ENCODE results near the gene SIAH3. TPM values are rescaled to one million over a fixed set of nuclear protein-coding genes. Genes with fewer than 3 reads are reported as not detected.

The SIAH3 gene
- total and polyA plus RNA-seq, 3 donors from 2014 or later = 0.19 to 0.47 (median 0.36) TPM

DNA sequence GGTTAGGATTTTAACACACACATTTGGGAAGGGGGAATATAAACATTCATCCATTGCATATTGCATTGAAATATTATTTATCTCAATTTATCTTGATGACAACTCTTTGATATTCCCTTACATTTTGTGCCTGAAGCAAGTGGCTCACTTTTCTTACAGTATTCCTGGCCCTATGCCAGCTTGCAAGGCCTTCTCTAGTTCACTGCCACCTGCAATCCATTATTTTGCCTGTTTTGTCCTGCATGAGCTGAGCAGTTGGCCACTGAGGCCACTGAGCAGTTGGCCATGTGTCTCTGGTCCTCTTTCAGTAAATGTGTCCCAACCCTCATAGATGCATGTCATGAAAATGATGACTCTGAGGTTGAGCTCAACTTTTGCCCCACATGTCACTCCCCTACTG lies 99.7 kb downstream of the SIAH3 start:
- no peak overlapping the region for H3K27ac ChIP-seq
- intact Hi-C loops (cut with DNase I; ENCODE audit: low total_unique reads) = no loop called here
- no peaks in the 10 kb centered on the region for H3K27me3 ChIP-seq
- TF ChIP-seq POLR2A (IDR thresholded peaks at IDR 0.05) = no peak
- no peak for TF ChIP-seq CTCF (IDR thresholded peaks at IDR 0.05)
- no peak overlapping the region for H3K4me3 ChIP-seq
- no peaks in the 10 kb centered on the region for H3K36me3 ChIP-seq (ENCODE audit: low read depth, missing control alignments)
- DNase-seq = no peak
- peaks cover 4% of the 10 kb centered on the region for H3K4me1 ChIP-seq
- no peaks in the 10 kb centered on the region for H3K9me3 ChIP-seq

- TF ChIP-seq CTCF (IDR thresholded peaks at IDR 0.05) = no peak
- TF ChIP-seq POLR2A (IDR thresholded peaks at IDR 0.05) = no peak
- intact Hi-C loops (cut with DNase I; ENCODE audit: low total_unique reads) = no loop called here
- Histone ChIP-seq H3K27ac (no peak overlapping the region), H3K4me1 (peaks cover 4% of the 10 kb centered on the region), H3K36me3 (ENCODE audit: low read depth, missing control alignments) (no peaks in the 10 kb centered on the region), H3K9me3 (no peaks in the 10 kb centered on the region), H3K4me3 (no peak overlapping the region), H3K27me3 (no peaks in the 10 kb centered on the region)
- no peak for DNase-seq
- WGBS, 2 donors = 87 to 94% methylated on average over 3 of the region's 3 CpGs
These were observed 101.0 kb downstream of the SIAH3 start for GRCh38 chr13:45750566-45750965.

DNA sequence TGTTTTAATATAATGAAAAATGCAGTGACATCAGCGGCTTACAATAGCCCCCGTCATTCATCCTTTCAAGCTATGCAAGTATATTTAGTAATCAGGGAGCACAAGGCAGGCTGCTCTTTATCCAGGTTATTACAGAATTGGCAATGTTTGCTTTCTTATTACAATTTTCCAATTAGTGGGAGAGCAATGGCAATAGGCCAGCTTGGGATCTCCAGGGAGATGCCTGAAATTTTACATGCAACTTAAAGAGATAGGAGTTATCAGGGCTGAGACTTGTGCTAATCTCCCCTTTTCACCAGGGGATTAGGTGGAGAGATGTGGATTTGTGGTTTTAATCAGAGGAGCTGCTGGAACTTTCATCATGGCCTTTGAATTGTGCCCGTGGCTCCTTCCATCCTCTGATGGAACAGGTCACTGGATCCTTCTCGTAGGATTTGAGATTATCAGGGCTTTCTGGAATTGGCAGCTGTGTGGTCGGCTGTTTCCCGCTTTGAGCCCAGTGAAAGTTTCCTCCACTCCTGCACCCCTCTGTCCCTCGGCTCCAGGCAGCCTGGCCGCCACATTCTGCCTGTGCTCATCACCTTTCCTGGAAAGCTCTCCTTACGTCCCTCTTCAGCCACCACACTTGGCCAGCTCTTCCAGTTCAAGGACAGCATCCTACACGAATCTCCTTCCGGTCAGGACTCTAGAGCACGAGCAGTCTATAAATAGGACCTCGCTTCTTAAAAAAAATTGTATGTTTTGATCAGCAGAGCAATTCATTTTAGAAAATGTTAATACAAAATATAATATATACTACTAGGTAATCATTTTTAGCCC lies 102.4 kb downstream of the SIAH3 start:
- H3K27ac ChIP-seq = no peak overlapping the region
- 39 to 43% methylated on average over 13 of the region's 13 CpGs for WGBS, 2 donors
- DNase-seq = no peak

DNA sequence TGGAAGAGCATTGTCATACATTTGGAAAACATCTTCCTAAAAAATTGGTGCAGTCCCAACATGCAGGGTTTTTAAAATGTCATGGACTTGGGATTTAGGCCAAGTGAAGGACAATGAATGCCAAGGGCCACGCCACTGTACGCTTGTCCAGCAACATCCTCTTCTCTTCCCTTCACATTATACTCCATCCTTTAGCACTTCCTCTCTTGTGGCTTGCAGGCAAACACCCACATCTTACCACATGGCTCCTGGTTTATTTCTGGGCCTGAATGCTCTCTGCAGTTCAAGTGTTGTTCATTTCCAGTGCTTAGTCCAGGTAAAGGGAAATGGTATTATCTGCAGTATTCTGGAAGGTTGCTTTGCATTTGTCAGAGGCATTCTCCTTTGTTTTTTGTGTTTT lies 104.5 kb downstream of the SIAH3 start:
- Histone ChIP-seq H3K9me3 (no peaks in the 10 kb centered on the region), H3K27me3 (no peaks in the 10 kb centered on the region), H3K36me3 (ENCODE audit: low read depth, missing control alignments) (no peaks in the 10 kb centered on the region), H3K27ac (no peak overlapping the region), H3K4me3 (no peak overlapping the region), H3K4me1 (peaks cover 4% of the 10 kb centered on the region)
- intact Hi-C loops (cut with DNase I; ENCODE audit: low total_unique reads) = no loop called here
- 75 to 87% methylated on average over 2 of the region's 2 CpGs for WGBS, 2 donors
- TF ChIP-seq POLR2A (IDR thresholded peaks at IDR 0.05) = no peak
- no peak for TF ChIP-seq CTCF (IDR thresholded peaks at IDR 0.05)
- DNase-seq = no peak

More for the DNA sequence above, 102.4 kb downstream of the SIAH3 start:
- Histone ChIP-seq H3K4me3 (no peak overlapping the region), H3K9me3 (no peaks in the 10 kb centered on the region), H3K27me3 (no peaks in the 10 kb centered on the region), H3K36me3 (ENCODE audit: low read depth, missing control alignments) (no peaks in the 10 kb centered on the region), H3K4me1 (peaks cover 4% of the 10 kb centered on the region)
- intact Hi-C loops (cut with DNase I; ENCODE audit: low total_unique reads) = no loop called here
- TF ChIP-seq CTCF (IDR thresholded peaks at IDR 0.05) (no peak), POLR2A (IDR thresholded peaks at IDR 0.05) (no peak)

DNA sequence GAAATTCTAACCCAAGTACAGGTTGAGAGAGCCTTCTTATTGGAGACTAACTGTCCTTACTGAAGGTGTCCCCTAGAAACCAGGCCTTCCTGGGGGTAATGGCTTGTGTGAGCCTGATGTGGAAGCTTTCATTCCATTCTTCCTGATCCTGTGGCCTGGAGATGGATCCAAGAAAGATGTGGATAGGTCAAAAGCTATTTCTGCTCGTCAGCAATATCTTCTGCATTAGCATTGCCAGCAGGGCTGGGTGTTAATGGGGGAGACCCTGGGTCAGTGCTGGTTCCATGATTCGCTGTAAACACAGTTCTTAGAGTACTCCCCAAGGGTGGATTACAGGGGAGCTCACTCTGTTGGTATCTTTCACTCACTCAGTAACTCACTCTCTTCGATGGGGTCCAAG lies 106.6 kb downstream of the SIAH3 start:
- TF ChIP-seq CTCF (IDR thresholded peaks at IDR 0.05) = no peak
- no peak for TF ChIP-seq POLR2A (IDR thresholded peaks at IDR 0.05)
- H3K27ac ChIP-seq = no peak overlapping the region
- no peaks in the 10 kb centered on the region for H3K36me3 ChIP-seq (ENCODE audit: low read depth, missing control alignments)
- intact Hi-C loops (cut with DNase I; ENCODE audit: low total_unique reads) = no loop called here
- H3K9me3 ChIP-seq = no peaks in the 10 kb centered on the region
- WGBS, 2 donors = 81 to 89% methylated on average over 3 of the region's 3 CpGs
- H3K4me3 ChIP-seq = no peak overlapping the region
- no peaks in the 10 kb centered on the region for H3K27me3 ChIP-seq
- no peak for DNase-seq
- H3K4me1 ChIP-seq = peaks cover 4% of the 10 kb centered on the region
